Fibroblast of the conjunctiva (primary cell): ENCODE data around the gene GCNT1.

ENCODE experiments used
- DNase-seq: peaks from one replicate; pipeline ENCODE4 v3.0.0-alpha.2; 2010; ENCODE audit warnings: low read depth

The GCNT1 gene

GRCh38 chr9:76539180-76539579, 80.2 kb downstream of the GCNT1 start:
- DNase-seq, result no peak

- no peak for DNase-seq
These were observed 83.4 kb downstream of the GCNT1 start for GRCh38 chr9:76542360-76542759.

DNA sequence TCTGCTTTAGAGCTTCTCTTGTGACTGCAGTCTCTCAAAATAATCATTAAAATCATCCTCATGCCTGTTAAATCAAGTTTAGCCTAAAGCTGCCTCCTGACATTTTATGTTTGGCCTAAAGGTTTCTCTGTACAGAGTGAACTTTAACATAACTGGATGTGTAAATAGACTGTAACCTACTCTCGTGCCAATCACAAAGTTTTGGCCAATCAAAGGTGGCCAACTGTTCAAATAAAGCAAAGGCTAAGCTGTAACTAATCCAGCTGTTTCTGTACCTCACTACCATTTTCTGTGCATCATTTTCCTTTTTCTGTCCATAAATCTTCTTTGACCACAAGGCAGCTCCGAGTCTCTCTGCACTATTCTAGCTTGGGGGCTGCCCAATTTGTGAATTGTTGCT, 86.2 kb downstream of the GCNT1 start:
- DNase-seq, result no peak

DNA sequence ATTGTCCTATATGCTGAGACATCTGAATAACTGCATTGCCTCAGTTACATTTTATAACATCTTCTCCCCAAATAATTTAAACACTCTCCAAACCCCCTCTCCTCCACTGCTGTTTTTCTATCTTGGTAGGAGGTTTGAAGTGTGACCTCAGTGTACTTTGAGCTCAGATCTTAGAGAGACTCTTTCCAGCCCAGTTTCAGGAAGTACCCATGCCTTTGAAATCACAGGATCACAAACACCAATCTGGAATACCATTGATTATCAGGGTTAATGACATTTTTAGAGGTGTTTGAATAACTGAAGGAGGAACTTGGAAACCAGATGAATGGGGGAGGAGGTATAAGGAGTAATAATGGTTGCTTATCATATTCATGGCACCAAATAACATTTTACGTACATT, 93.2 kb downstream of the GCNT1 start:
- DNase-seq, result no peak

- no peak for DNase-seq
These were observed 93.9 kb downstream of the GCNT1 start for GRCh38 chr9:76552751-76553455.

GRCh38 chr9:76553680-76554079, 94.7 kb downstream of the GCNT1 start:
- DNase-seq, result no peak
